Thyroid gland (tissue), 4 donors: ENCODE measurements around the gene HTR2A. TPM values are rescaled to one million over a fixed set of nuclear protein-coding genes. Genes with fewer than 3 reads are reported as not detected.
A peak's percentile ranks its signal among the peaks of the same experiment; 100 is the strongest.

Source experiments
- DNase-seq, 2 donors: peaks; one replicate each; pipeline ENCODE4 v3.0.0-alpha.2; 2019
- H3K27ac ChIP-seq, 3 donors: fragments of 200-600 bp; sonication (generic); 1 replicate in 2 of 3; 2 replicates in 1 of 3; pipeline ENCODE4 v1.5.1; 2016 to 2019; ENCODE audit warnings: mild to moderate bottlenecking in 1 of 3, moderate library complexity in 1 of 3
- H3K27me3 ChIP-seq: fragments of 200-600 bp; sonication (generic); one replicate; pipeline ENCODE4 v1.5.1; 2019
- H3K36me3 ChIP-seq, 2 donors: fragments of 200-600 bp; sonication (generic); one replicate each; pipeline ENCODE4 v1.5.1; 2016 to 2019
- H3K4me1 ChIP-seq, 2 donors: fragments of 200-600 bp; sonication (generic); one replicate each; pipeline ENCODE4 v1.5.1; 2017 to 2019
- H3K4me3 ChIP-seq, 3 donors: fragments of 200-600 bp; sonication (generic); replicated peaks in 1 of 3; 1 replicate in 2 of 3; 2 replicates in 1 of 3; pipeline ENCODE4 v1.5.1; 2016; ENCODE audit warnings: mild to moderate bottlenecking in 1 of 3
- H3K9me3 ChIP-seq: fragments of 200-600 bp; sonication (generic); one replicate; pipeline ENCODE4 v1.5.1; 2017
- POLR2A ChIP-seq, 2 donors: fragments of 450-650 bp; IDR thresholded peaks; one replicate each; pipeline ENCODE4 v1.6.1; 2017; ENCODE audit warnings: antibody characterized with exemption in 2 of 2, mild to moderate bottlenecking in 2 of 2, moderate library complexity in 1 of 2
- WGBS, 2 donors: methylation state at CpG; one replicate each; pipeline ENCODE4 v1.1.5; 2017; 5-methylcytosine and 5-hydroxymethylcytosine counted together
- intact Hi-C: fragments of 100-400 bp; cut with DNase I; formaldehyde crosslinking; loops from one replicate; pipeline ENCODE4 v1.15.1; 2023
- total RNA-seq, 4 donors: library from RNA; depleted of rRNA; stranded (reverse); fragments of >200 nt; gene quantifications; one replicate each; pipeline ENCODE4 v1.2.3, GENCODE V29; 2016
- TF ChIP-seq, protein P1 (sequence below), 6 experiments: fragments of 200-600 bp in 3 of 6; fragments of 450-650 bp in 3 of 6; sonication (generic) in 3 of 6; IDR thresholded peaks; one replicate each; pipeline ENCODE4 v1.5.1; 2016 to 2019; ENCODE audit warnings: antibody characterized with exemption in 6 of 6, mild to moderate bottlenecking in 2 of 6, inconsistent platforms in 1 of 6, moderate library complexity in 1 of 6

Gene HTR2A
- total RNA-seq, 4 donors from 2014 or later, result 0.22 TPM; not detected in 3

DNA sequence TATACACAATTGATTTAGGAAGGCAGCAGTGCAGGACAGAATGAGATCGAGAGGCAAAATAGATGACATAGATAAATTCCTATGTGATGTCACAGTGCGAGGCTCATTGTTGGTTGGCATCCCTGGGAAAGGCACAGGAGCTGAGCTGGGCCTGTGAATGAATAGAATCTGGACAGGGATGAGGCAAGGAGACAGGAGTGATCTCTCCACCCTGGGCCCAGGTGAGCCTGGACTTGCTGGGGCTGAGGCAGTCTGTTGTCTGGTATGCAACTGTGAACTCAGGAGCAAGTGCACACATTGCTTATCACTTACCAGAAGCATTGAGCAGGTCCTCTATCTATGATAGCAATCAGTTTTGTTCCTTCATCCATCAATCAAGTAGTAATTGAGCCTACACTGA, 51.7 kb downstream of the HTR2A start:
- Histone ChIP-seq H3K4me3 (no peak overlapping the region), H3K9me3 (no peaks in the 10 kb centered on the region), H3K27me3 (no peaks in the 10 kb centered on the region), H3K4me1 (no peaks in the 10 kb centered on the region), H3K27ac (no peak overlapping the region), H3K36me3 (no peaks in the 10 kb centered on the region)
- no peak for DNase-seq
- intact Hi-C loops, result no loop called here
- no peak for TF ChIP-seq POLR2A (IDR thresholded peaks at IDR 0.05)
- TF ChIP-seq, protein P1, sequence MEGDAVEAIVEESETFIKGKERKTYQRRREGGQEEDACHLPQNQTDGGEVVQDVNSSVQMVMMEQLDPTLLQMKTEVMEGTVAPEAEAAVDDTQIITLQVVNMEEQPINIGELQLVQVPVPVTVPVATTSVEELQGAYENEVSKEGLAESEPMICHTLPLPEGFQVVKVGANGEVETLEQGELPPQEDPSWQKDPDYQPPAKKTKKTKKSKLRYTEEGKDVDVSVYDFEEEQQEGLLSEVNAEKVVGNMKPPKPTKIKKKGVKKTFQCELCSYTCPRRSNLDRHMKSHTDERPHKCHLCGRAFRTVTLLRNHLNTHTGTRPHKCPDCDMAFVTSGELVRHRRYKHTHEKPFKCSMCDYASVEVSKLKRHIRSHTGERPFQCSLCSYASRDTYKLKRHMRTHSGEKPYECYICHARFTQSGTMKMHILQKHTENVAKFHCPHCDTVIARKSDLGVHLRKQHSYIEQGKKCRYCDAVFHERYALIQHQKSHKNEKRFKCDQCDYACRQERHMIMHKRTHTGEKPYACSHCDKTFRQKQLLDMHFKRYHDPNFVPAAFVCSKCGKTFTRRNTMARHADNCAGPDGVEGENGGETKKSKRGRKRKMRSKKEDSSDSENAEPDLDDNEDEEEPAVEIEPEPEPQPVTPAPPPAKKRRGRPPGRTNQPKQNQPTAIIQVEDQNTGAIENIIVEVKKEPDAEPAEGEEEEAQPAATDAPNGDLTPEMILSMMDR (IDR thresholded peaks at IDR 0.05), result no peak
- 89 to 99% methylated on average over 2 of the region's 2 CpGs for WGBS, 2 donors

DNA sequence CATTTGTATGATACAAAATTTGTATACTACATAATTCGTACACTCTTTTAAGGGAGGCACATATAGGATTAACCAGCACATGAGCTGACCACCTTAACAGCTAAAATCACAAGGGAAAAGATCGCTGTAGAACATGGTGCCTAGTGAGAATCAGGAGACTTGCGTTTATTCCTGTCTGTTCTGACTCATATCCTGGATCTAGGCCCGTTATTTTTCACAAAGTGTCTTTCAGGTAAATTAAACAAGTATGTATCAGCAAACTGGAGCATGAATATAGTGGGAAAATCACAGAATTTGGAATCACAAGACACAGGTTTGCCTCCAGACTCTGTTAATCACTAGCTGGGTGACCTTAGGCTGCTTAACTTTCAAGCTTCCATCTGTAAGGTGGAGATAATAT, 52.4 kb downstream of the HTR2A start:
- DNase-seq, result no peak
- no peak overlapping the region for H3K27ac ChIP-seq
- H3K4me3 ChIP-seq, result no peak overlapping the region
- no peaks in the 10 kb centered on the region for H3K27me3 ChIP-seq
- 74 to 78% methylated on average over 4 of the region's 4 CpGs for WGBS, 2 donors
- intact Hi-C loops, result no loop called here
- no peaks in the 10 kb centered on the region for H3K36me3 ChIP-seq
- H3K4me1 ChIP-seq, result no peaks in the 10 kb centered on the region
- no peaks in the 10 kb centered on the region for H3K9me3 ChIP-seq
- no peak for TF ChIP-seq POLR2A (IDR thresholded peaks at IDR 0.05)
- TF ChIP-seq, protein P1 (IDR thresholded peaks at IDR 0.05), result no peak

DNA sequence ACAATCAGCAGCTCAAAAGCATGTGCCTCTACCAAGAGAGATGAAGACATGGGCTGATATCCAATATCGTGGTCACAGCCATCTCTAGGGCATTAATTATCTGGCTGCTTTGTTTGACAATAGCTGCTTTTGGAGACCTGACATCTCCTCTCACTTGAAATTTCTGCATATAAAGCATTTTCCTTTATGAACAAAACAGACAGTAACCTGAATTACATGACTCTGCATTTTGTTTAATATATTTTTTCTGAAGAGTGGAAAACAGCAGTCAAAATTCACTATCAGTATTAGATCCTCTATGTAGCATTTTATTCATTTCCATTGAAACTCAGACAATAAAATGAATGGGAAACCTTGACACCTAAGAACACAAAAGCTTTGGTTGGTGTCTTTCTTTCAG, 57.5 kb downstream of the HTR2A start:
- intact Hi-C loops, result no loop called here
- no peak for DNase-seq
- no peaks in the 10 kb centered on the region for H3K4me1 ChIP-seq
- H3K4me3 ChIP-seq, result no peak overlapping the region
- no peaks in the 10 kb centered on the region for H3K27me3 ChIP-seq
- no peak overlapping the region for H3K27ac ChIP-seq
- H3K36me3 ChIP-seq, result no peaks in the 10 kb centered on the region
- WGBS, 2 donors, result 59 to 79% methylated on average over 1 of the region's 1 CpG
- TF ChIP-seq POLR2A (IDR thresholded peaks at IDR 0.05), result no peak
- TF ChIP-seq, protein P1 (IDR thresholded peaks at IDR 0.05), result no peak
- no peaks in the 10 kb centered on the region for H3K9me3 ChIP-seq

DNA sequence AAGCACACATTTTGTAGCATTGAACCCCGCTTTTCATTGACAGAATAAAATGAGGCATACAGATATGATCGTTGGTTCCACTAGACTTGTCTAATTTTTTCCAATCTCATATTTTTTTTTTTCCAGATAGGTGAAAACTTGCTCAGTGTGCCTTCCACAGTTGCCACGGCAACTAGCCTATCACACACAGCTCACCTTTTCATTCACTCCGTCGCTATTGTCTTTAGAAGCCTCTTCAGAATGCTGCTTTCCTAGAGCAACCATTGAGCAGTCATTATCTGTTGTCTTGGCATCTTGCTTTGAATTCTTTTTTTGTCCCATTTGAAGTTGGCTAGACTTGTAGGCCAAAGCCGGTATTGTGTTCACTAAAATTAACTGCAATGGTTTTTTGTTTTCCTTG, 62.2 kb downstream of the HTR2A start:
- Histone ChIP-seq H3K36me3 (no peaks in the 10 kb centered on the region), H3K4me1 (no peaks in the 10 kb centered on the region), H3K27ac (no peak overlapping the region), H3K9me3 (no peaks in the 10 kb centered on the region), H3K4me3 (no peak overlapping the region), H3K27me3 (no peaks in the 10 kb centered on the region)
- intact Hi-C loops, result loop anchor here (5.0 kb wide), 1 partner anchor 938 kb away; no protein-coding TSS in a partner anchor
- DNase-seq, result no peak
- 80 to 83% methylated on average over 6 of the region's 6 CpGs for WGBS, 2 donors
- TF ChIP-seq POLR2A (IDR thresholded peaks at IDR 0.05), result no peak
- TF ChIP-seq, protein P1 (IDR thresholded peaks at IDR 0.05), result no peak

DNA sequence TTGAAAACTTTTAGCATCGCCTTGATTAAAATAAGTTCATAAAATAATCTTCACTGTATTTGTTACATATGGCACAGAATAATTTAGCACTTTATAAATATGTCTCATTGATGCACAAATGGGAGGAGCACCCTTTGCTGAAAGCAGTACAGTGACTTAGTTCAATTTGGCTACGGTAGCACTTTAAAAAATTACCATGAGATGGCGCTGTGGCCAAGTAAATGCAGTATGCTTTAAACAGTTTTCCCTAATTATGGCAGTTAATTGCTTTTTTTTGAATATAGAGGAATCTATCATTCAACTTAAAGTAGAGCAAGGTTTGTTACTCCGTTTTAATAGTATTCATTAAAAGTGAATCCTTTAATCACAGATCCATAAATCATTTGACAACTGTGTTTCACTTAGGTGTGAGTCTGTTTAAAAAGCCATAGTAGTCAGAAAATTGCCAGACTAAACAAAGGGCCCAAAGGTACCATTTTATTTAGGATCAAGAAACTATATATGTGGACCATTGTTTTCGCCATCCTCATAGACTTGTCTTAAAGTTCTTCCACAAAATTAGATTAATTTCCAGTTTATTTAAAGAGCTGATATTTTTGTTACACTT, 65.2 kb downstream of the HTR2A start:
- WGBS, 2 donors, result 16 to 18% methylated on average over 5 of the region's 5 CpGs
- DNase-seq, result peak; percentile 31 to 33
- intact Hi-C loops, result loop anchor here (5.0 kb wide), 1 partner anchor 941 kb away; no protein-coding TSS in a partner anchor
- no peaks in the 10 kb centered on the region for H3K4me1 ChIP-seq
- no peak overlapping the region for H3K27ac ChIP-seq
- TF ChIP-seq, protein P1 (IDR thresholded peaks at IDR 0.05), result peak; percentile 22 to 87 (median 62)
- TF ChIP-seq POLR2A (IDR thresholded peaks at IDR 0.05), result no peak
- H3K4me3 ChIP-seq, result no peak overlapping the region
- H3K9me3 ChIP-seq, result no peaks in the 10 kb centered on the region
- H3K27me3 ChIP-seq, result no peaks in the 10 kb centered on the region
- H3K36me3 ChIP-seq, result no peaks in the 10 kb centered on the region
